Muscle layer of colon (tissue), 2 donors: ENCODE data around the gene MBD6.
"Not testable (repeated sequence)": the region's sequence is repeated elsewhere in the genome, so short reads cannot be mapped to it uniquely, and the experiment has no call there.

ENCODE experiments used
- H3K27ac ChIP-seq: one replicate; pipeline ENCODE4 v1.7.0; 2013; ENCODE audit warnings: low read depth, mild to moderate bottlenecking, low read length, moderate library complexity
- H3K27me3 ChIP-seq, 2 donors: one replicate each; pipeline ENCODE4 v1.7.0; 2013; ENCODE audit warnings: low read length in 2 of 2, mild to moderate bottlenecking in 2 of 2; ENCODE audit not compliant: insufficient read depth in 2 of 2, control insufficient read depth in 1 of 2
- H3K36me3 ChIP-seq: one replicate; pipeline ENCODE4 v1.7.0; 2013; ENCODE audit warnings: mild to moderate bottlenecking, low read length; ENCODE audit not compliant: insufficient read depth
- H3K4me1 ChIP-seq: one replicate; pipeline ENCODE4 v1.7.0; 2013; ENCODE audit warnings: mild to moderate bottlenecking, low read length; ENCODE audit not compliant: insufficient read depth
- H3K4me3 ChIP-seq, 2 donors: one replicate each; pipeline ENCODE4 v1.7.0; 2013; ENCODE audit warnings: low read length in 2 of 2, low read depth in 1 of 2, mild to moderate bottlenecking in 1 of 2, moderate library complexity in 1 of 2
- H3K9ac ChIP-seq: one replicate; pipeline ENCODE4 v1.7.0; 2013; ENCODE audit warnings: low read length
- H3K9me3 ChIP-seq: one replicate; pipeline ENCODE4 v1.7.0; 2013; ENCODE audit warnings: mild to moderate bottlenecking, low read length
- donor health status: abdominal sarcoma.
- donor health status: Adenocarcinoma of cecum.

MBD6 gene

GRCh38 chr12:57561117-57561516 is 38.5 kb downstream of the MBD6 start:
- H3K9ac ChIP-seq, H3K27me3 ChIP-seq, H3K36me3 ChIP-seq, H3K9me3 ChIP-seq, H3K27ac ChIP-seq, H3K4me1 ChIP-seq, H3K4me3 ChIP-seq: not testable (repeated sequence)

DNA sequence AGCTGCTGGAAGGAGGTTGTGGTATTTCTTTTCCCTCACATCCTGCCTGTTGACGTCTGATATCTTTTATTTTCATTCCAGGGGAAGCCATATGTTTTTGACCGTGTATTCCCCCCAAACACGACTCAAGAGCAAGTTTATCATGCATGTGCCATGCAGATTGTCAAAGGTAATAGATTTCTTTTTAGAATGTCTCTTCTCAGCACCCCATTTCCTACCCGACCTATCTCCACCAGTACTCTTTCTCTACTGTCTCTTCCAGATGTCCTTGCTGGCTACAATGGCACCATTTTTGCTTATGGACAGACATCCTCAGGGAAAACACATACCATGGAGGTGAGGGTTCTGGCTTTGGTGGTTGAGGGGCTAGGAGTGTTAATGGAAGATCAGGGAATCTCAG is 40.7 kb downstream of the MBD6 start:
- Histone ChIP-seq H3K27me3 (no peaks in the 10 kb centered on the region), H3K36me3 (no peaks in the 10 kb centered on the region), H3K4me1 (no peaks in the 10 kb centered on the region), H3K9me3 (no peaks in the 10 kb centered on the region), H3K9ac (no peak overlapping the region), H3K4me3 (no peak overlapping the region), H3K27ac (no peak overlapping the region)

DNA sequence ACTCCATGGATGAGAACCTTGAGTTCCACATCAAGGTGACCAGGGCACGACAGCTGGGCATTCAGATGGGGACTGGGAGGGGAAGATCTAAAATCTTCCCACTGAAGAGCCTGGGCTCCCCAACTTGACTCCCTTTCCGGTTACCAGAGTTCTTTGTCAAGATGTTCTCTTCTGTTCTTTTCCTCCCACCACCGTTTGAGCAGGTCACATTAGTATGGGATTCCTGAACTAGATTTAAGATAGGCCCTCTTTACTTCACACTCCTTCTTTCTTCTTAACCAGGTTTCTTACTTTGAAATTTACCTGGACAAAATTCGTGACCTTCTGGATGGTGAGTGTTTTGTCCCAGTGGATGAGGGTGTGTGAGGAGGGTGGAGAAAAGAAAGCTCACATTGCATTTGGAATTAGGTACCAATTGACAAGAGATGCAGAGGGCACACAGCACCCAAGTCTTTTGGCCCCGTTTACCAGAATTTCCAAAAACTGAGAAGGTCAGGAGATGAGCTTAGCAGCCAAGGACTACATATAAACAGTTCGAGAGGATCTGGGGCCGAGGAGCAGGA is 41.6 kb downstream of the MBD6 start:
- Histone ChIP-seq H3K4me3 (no peak overlapping the region), H3K36me3 (no peaks in the 10 kb centered on the region), H3K9ac (no peak overlapping the region), H3K9me3 (no peaks in the 10 kb centered on the region), H3K27me3 (no peaks in the 10 kb centered on the region), H3K27ac (no peak overlapping the region), H3K4me1 (no peaks in the 10 kb centered on the region)

- no peaks in the 10 kb centered on the region for H3K36me3 ChIP-seq
Measured at GRCh38 chr12:57568838-57569237, 46.2 kb downstream of the MBD6 start.

GRCh38 chr12:57569858-57570257 is 47.2 kb downstream of the MBD6 start:
- Histone ChIP-seq H3K36me3 (no peaks in the 10 kb centered on the region), H3K27ac (no peak overlapping the region), H3K27me3 (no peaks in the 10 kb centered on the region), H3K4me1 (no peaks in the 10 kb centered on the region), H3K9ac (no peak overlapping the region), H3K4me3 (no peak overlapping the region), H3K9me3 (no peaks in the 10 kb centered on the region)

More at GRCh38 chr12:57568838-57569237, 46.2 kb downstream of the MBD6 start:
- no peak overlapping the region for H3K9ac ChIP-seq
- no peak overlapping the region for H3K4me3 ChIP-seq
- H3K4me1 ChIP-seq, result no peaks in the 10 kb centered on the region
- H3K27ac ChIP-seq, result no peak overlapping the region
- no peaks in the 10 kb centered on the region for H3K9me3 ChIP-seq
- no peaks in the 10 kb centered on the region for H3K27me3 ChIP-seq

GRCh38 chr12:57570438-57570837 is 47.8 kb downstream of the MBD6 start:
- H3K9me3 ChIP-seq, H3K27me3 ChIP-seq, H3K4me3 ChIP-seq, H3K4me1 ChIP-seq, H3K36me3 ChIP-seq, H3K27ac ChIP-seq, H3K9ac ChIP-seq: not testable (repeated sequence)

DNA sequence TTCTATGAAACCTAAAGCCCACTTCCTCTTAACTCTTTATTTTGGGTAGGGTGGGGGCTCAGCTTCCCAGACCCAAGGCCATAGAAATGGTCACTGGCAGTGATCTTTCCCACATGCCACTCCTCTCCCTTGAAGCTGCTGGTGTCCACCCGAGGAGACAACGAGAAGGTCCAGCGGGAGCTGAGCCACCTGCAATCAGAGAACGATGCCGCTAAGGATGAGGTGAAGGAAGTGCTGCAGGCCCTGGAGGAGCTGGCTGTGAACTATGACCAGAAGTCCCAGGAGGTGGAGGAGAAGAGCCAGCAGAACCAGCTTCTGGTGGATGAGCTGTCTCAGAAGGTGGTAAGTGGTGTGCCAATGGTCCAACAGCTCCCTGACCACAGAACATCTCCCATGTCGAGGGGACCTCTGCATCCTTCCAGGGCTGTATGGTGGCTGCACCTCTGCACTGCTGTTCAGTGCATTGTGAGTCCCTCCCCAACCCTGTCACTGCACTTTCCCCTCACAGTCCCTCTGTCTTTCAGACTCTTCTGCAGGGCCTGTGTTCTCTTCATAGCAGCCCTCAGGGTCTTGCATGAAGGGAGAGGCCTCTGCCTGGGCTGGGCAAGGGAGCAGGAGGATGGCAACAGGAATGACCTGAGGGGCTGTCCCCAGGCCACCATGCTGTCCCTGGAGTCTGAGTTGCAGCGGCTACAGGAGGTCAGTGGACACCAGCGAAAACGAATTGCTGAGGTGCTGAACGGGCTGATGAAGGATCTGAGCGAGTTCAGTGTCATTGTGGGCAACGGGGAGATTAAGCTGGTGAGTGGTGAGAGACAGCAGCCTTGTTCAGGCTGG is 49.5 kb downstream of the MBD6 start:
- Histone ChIP-seq H3K9ac (no peak overlapping the region), H3K36me3 (no peaks in the 10 kb centered on the region), H3K27me3 (no peaks in the 10 kb centered on the region), H3K4me3 (no peak overlapping the region), H3K27ac (no peak overlapping the region), H3K9me3 (no peaks in the 10 kb centered on the region), H3K4me1 (no peaks in the 10 kb centered on the region)

- Histone ChIP-seq H3K4me1 (no peaks in the 10 kb centered on the region), H3K9me3 (no peaks in the 10 kb centered on the region), H3K36me3 (no peaks in the 10 kb centered on the region), H3K27ac (no peak overlapping the region), H3K4me3 (no peak overlapping the region), H3K9ac (no peak overlapping the region), H3K27me3 (no peaks in the 10 kb centered on the region)
Measured at GRCh38 chr12:57574795-57575194, 52.2 kb downstream of the MBD6 start.

GRCh38 chr12:57575771-57576612 is 53.4 kb downstream of the MBD6 start:
- Histone ChIP-seq H3K36me3 (no peaks in the 10 kb centered on the region), H3K9ac (no peak overlapping the region), H3K27ac (no peak overlapping the region), H3K9me3 (no peaks in the 10 kb centered on the region), H3K4me1 (no peaks in the 10 kb centered on the region), H3K4me3 (no peak overlapping the region), H3K27me3 (no peaks in the 10 kb centered on the region)

DNA sequence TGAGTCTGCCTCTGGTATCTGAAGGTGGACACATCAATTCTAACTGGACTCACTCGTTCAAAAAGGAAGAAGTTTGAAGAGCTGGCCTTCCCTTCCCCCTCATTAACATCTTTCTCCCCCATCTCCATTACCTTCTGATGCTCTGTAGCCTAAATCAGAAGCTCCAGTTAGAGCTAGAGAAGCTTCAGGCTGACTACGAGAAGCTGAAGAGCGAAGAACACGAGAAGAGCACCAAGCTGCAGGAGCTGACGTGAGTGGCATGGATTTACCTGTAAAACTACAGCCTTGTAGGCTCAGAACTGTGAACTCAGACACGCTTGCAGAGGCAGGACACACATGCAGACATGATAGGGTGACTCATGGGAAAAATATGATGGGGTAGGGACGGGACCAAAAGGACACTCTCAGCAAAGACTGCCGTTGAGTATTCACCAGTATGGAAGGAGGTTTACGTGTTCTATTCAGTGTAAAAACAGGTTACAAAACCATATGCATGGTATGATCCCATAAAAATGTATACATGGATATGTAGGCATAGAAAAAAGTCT is 54.1 kb downstream of the MBD6 start:
- H3K9me3 ChIP-seq, result no peaks in the 10 kb centered on the region
- no peak overlapping the region for H3K27ac ChIP-seq
- H3K4me1 ChIP-seq, result no peaks in the 10 kb centered on the region
- no peaks in the 10 kb centered on the region for H3K36me3 ChIP-seq
- H3K4me3 ChIP-seq, result no peak overlapping the region
- no peaks in the 10 kb centered on the region for H3K27me3 ChIP-seq
- no peak overlapping the region for H3K9ac ChIP-seq

DNA sequence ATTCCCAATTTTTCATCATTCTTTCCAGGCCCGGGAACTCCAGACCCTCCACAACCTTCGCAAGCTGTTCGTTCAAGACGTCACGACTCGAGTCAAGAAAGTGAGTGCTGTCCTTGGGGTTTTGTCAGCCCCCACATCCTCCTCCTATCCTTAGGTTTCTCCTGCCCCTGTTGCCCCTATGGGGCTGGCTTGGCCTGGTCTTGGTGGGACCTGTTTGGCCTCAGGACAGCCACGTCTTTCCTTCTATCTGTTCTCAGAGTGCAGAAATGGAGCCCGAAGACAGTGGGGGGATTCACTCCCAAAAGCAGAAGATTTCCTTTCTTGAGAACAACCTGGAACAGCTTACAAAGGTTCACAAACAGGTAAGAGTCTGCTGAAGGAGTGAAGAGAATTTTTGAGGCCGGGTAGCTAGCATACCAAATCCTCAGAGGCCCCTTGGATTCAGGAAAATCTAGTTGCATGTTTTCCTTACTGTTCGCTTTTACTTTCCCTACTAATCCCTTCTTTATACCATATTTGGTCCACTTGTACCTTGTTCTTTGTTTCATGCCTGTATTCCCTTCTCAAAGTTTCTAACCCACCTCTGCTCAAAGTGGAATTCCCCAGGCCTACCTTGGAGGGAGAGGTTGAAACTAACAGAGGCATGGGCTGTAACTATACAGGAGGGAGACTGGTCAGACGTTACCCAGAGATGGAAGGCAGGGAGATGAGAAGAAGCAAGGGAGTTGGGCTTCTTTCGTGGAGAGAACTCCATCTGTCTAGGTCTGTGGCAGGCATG is 55.5 kb downstream of the MBD6 start:
- Histone ChIP-seq H3K27ac (no peak overlapping the region), H3K4me3 (no peak overlapping the region), H3K36me3 (no peaks in the 10 kb centered on the region), H3K9ac (no peak overlapping the region), H3K4me1 (no peaks in the 10 kb centered on the region), H3K9me3 (no peaks in the 10 kb centered on the region), H3K27me3 (no peaks in the 10 kb centered on the region)
